ENCODE data around the gene GTF2H4. TPM values are rescaled to one million over a fixed set of nuclear protein-coding genes. Genes with fewer than 3 reads are reported as not detected.

The GTF2H4 gene
- total RNA-seq, 1 donor from 2014 or later = 27.7 TPM

DNA sequence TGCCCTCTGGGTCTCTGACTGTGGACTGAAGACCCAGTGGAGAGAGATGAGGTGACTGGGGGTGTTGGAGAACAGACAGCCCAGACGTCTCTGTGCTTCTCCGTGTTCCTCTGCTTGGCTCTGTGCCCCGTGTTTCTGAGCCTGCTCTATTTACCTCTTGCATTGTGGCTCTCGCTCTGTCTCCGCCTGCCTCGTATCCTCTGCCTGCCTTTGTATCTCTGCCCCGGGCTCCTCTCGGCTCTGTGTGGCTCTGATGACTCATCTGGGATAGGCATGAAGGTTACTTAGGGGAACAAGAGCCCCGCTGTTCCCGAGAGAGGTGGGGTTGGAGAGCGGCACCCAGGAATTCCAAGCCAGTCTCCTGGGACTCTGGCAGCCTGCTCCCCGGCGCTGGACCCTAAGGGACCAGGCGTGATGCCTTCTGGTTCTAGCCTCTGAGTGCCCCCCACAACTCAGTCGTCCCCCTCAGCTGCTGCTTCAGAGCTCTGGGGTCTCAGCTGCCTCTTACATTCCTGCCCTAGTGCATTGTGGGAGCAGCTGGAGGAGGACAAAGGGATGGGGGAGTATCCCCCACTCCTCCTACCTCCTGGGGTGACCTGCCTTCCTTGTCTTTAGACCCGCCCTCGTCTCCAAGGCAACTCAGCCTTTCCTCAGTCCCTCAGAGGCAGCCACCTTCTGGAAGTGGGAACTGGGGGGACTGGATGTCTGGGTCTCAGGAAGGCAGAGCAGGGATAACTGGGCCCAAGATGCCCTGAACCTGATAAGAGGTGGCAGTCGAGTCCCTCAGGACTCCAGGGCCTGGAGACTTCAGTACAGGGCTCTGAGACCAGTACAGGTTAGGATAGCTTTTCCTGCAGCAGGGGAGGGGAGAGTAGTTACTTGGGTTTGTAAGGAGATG is 21.8 kb upstream of the GTF2H4 start:
- Histone ChIP-seq H3K36me3 (ENCODE audit: control insufficient read depth, insufficient read depth, low read length) (peaks cover 2% of the 10 kb centered on the region), H3K27me3 (ENCODE audit: control insufficient read depth, insufficient read depth, low read length) (no peaks in the 10 kb centered on the region), H3K4me3 (ENCODE audit: low read depth, low read length) (peak overlapping the region; percentile 62)
- no peak for DNase-seq (ENCODE audit: low read depth)
- TF ChIP-seq, protein P1, sequence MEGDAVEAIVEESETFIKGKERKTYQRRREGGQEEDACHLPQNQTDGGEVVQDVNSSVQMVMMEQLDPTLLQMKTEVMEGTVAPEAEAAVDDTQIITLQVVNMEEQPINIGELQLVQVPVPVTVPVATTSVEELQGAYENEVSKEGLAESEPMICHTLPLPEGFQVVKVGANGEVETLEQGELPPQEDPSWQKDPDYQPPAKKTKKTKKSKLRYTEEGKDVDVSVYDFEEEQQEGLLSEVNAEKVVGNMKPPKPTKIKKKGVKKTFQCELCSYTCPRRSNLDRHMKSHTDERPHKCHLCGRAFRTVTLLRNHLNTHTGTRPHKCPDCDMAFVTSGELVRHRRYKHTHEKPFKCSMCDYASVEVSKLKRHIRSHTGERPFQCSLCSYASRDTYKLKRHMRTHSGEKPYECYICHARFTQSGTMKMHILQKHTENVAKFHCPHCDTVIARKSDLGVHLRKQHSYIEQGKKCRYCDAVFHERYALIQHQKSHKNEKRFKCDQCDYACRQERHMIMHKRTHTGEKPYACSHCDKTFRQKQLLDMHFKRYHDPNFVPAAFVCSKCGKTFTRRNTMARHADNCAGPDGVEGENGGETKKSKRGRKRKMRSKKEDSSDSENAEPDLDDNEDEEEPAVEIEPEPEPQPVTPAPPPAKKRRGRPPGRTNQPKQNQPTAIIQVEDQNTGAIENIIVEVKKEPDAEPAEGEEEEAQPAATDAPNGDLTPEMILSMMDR (IDR thresholded peaks at IDR 0.05; ENCODE audit: insufficient read depth, low read length, poor library complexity, severe bottlenecking) = no peak

GRCh38 chr6:30886897-30887255 is 21.1 kb upstream of the GTF2H4 start:
- no peak for DNase-seq (ENCODE audit: low read depth)
- Histone ChIP-seq H3K36me3 (ENCODE audit: control insufficient read depth, insufficient read depth, low read length) (peaks cover 2% of the 10 kb centered on the region), H3K4me3 (ENCODE audit: low read depth, low read length) (peak overlapping the region; percentile 62), H3K27me3 (ENCODE audit: control insufficient read depth, insufficient read depth, low read length) (no peaks in the 10 kb centered on the region)
- TF ChIP-seq, protein P1 (IDR thresholded peaks at IDR 0.05; ENCODE audit: insufficient read depth, low read length, poor library complexity, severe bottlenecking) = no peak

GRCh38 chr6:30887901-30888815 is 19.8 kb upstream of the GTF2H4 start:
- Histone ChIP-seq H3K36me3 (ENCODE audit: control insufficient read depth, insufficient read depth, low read length) (peaks cover 4% of the 10 kb centered on the region), H3K27me3 (ENCODE audit: control insufficient read depth, insufficient read depth, low read length) (no peaks in the 10 kb centered on the region), H3K4me3 (ENCODE audit: low read depth, low read length) (no peak overlapping the region)
- no peak for DNase-seq (ENCODE audit: low read depth)
- TF ChIP-seq, protein P1 (IDR thresholded peaks at IDR 0.05; ENCODE audit: insufficient read depth, low read length, poor library complexity, severe bottlenecking) = no peak

DNA sequence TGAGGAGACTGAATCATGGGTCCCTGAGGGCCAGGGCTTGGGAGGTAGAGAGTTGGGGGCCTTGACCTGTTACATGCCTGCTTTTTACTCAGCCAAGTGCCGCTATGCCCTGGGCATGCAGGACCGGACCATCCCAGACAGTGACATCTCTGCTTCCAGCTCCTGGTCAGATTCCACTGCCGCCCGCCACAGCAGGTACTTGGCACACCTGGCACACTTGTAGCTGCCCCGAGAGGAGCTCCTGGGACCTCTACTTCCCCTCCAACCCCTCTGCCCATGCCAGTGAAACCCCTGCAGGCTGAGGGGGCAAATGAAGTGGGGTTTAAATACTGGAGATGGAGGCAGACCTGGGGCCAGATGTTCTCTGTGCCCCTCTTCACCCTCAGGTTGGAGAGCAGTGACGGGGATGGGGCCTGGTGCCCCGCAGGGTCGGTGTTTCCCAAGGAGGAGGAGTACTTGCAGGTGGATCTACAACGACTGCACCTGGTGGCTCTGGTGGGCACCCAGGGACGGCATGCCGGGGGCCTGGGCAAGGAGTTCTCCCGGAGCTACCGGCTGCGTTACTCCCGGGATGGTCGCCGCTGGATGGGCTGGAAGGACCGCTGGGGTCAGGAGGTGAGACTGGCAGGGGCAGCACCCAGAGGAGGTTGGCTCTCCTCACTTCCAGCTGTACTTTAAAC is 19.1 kb upstream of the GTF2H4 start:
- peaks cover 5% of the 10 kb centered on the region for H3K36me3 ChIP-seq (ENCODE audit: control insufficient read depth, insufficient read depth, low read length)
- no peak for DNase-seq (ENCODE audit: low read depth)

DNA sequence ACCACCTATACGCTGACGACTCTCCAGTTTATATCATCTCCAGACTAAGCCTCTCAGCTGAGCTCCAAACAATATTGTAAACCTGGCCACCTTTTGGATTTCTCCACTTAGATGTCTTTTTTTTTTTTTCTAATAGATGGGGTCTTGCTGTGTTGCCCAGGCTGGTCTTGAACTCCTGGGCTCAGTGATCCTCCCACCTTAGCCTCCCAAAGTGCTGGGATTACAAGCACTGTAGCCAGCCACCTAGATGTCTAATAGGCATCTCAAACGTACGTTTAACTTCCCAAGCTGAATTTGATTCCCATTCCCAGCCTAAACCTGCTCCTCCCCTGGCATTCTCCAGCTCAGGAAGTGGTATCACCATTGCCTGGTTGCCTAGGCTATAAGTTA is 18.5 kb upstream of the GTF2H4 start:
- TF ChIP-seq, protein P1 (IDR thresholded peaks at IDR 0.05; ENCODE audit: insufficient read depth, low read length, poor library complexity, severe bottlenecking) = no peak
- Histone ChIP-seq H3K27me3 (ENCODE audit: control insufficient read depth, insufficient read depth, low read length) (no peaks in the 10 kb centered on the region), H3K4me3 (ENCODE audit: low read depth, low read length) (no peak overlapping the region), H3K36me3 (ENCODE audit: control insufficient read depth, insufficient read depth, low read length) (peaks cover 5% of the 10 kb centered on the region)
- no peak for DNase-seq (ENCODE audit: low read depth)

More for the DNA sequence above, 19.1 kb upstream of the GTF2H4 start:
- Histone ChIP-seq H3K4me3 (ENCODE audit: low read depth, low read length) (no peak overlapping the region), H3K27me3 (ENCODE audit: control insufficient read depth, insufficient read depth, low read length) (no peaks in the 10 kb centered on the region)
- TF ChIP-seq, protein P1 (IDR thresholded peaks at IDR 0.05; ENCODE audit: insufficient read depth, low read length, poor library complexity, severe bottlenecking) = no peak
